ENCODE measurements around the gene SLC26A11.

- no peak for TF ChIP-seq CTCF (IDR thresholded peaks at IDR 0.05; ENCODE audit: insufficient read depth, low read length)
- TF ChIP-seq REST (IDR thresholded peaks at IDR 0.05; ENCODE audit: insufficient replicate concordance, low read depth), result no peak
- TF ChIP-seq POLR2AphosphoS5 (IDR thresholded peaks at IDR 0.05; ENCODE audit: low read depth), result no peak
These were observed 519 bp upstream of the SLC26A11 start for GRCh38 chr17:80219763-80220053.
